Activated effector memory CD4-positive, alpha-beta T cell treated with anti-CD3 and anti-CD28 coated beads, Interleukin-2, amount 50 U/mL, for 16 hours (primary cell): ENCODE measurements around the gene ERH.

Experiments
- DNase-seq: peaks from one replicate; pipeline ENCODE4 v3.0.0-alpha.2; 2020

The ERH gene

GRCh38 chr14:69355154-69355597 lies 42.9 kb downstream of the ERH start:
- DNase-seq: no peak

- peak; percentile 88 for DNase-seq
These were observed 43.5 kb downstream of the ERH start for GRCh38 chr14:69354383-69355153.

- DNase-seq: no peak
These were observed 44.9 kb downstream of the ERH start for GRCh38 chr14:69353168-69353567.

- DNase-seq: no peak
These were observed 46.2 kb downstream of the ERH start for GRCh38 chr14:69351911-69352310.

- no peak for DNase-seq
These were observed 46.7 kb downstream of the ERH start for GRCh38 chr14:69351385-69351784.

- no peak for DNase-seq
These were observed 47.2 kb downstream of the ERH start for GRCh38 chr14:69350892-69351291.

- DNase-seq: no peak
These were observed 48.9 kb downstream of the ERH start for GRCh38 chr14:69349091-69349777.

- no peak for DNase-seq
These were observed 51.4 kb downstream of the ERH start for GRCh38 chr14:69346710-69347109.

- DNase-seq: no peak
These were observed 52.7 kb downstream of the ERH start for GRCh38 chr14:69345402-69345801.

GRCh38 chr14:69344171-69344570 lies 53.9 kb downstream of the ERH start:
- no peak for DNase-seq

- DNase-seq: no peak
These were observed 55.1 kb downstream of the ERH start for GRCh38 chr14:69342928-69343525.

GRCh38 chr14:69339426-69339825 lies 58.7 kb downstream of the ERH start:
- no peak for DNase-seq

GRCh38 chr14:69337984-69338383 lies 60.1 kb downstream of the ERH start:
- no peak for DNase-seq

GRCh38 chr14:69335371-69335771 lies 62.7 kb downstream of the ERH start:
- no peak for DNase-seq

- no peak for DNase-seq
These were observed 63.5 kb downstream of the ERH start for GRCh38 chr14:69334576-69334975.

- DNase-seq: no peak
These were observed 64.2 kb downstream of the ERH start for GRCh38 chr14:69333791-69334337.

- DNase-seq: no peak
These were observed 65.2 kb downstream of the ERH start for GRCh38 chr14:69332782-69333395.

GRCh38 chr14:69331206-69331605 lies 66.9 kb downstream of the ERH start:
- DNase-seq: no peak
